ENCODE data around the gene CMIP.

The CMIP gene

GRCh38 chr16:81435567-81435966 lies 9.0 kb upstream of the CMIP start:
- Histone ChIP-seq H2AK5ac (ENCODE audit: low read length, severe bottlenecking) (no peak overlapping the region), H3K18ac (ENCODE audit: low read depth in 1 of 2, low read length in 2 of 2) (no peak overlapping the region), H3K14ac (ENCODE audit: low read length in 2 of 2) (no peak overlapping the region)

GRCh38 chr16:81436386-81436785 lies 8.2 kb upstream of the CMIP start:
- Histone ChIP-seq H4K8ac (ENCODE audit: low read length) (no peak overlapping the region), H3K18ac (ENCODE audit: low read depth in 1 of 2, low read length in 2 of 2) (no peak overlapping the region), H3K4me1 (ENCODE audit: control insufficient read depth, insufficient read depth, low read depth, low read length) (peaks cover 4% of the 10 kb centered on the region), H2AK5ac (ENCODE audit: low read length, severe bottlenecking) (no peak overlapping the region), H4K91ac (ENCODE audit: low read length) (no peak overlapping the region), H3K23ac (ENCODE audit: low read length in 2 of 2) (no peak overlapping the region), H3K4me2 (ENCODE audit: low read length, poor library complexity, severe bottlenecking) (no peak overlapping the region), H2AFZ (ENCODE audit: low read depth, low read length) (no peak overlapping the region), H3K14ac (ENCODE audit: low read length in 2 of 2) (no peak overlapping the region), H3K4me3 (ENCODE audit: insufficient read depth in 1 of 2, low read depth in 1 of 2, low read length in 2 of 2) (no peak overlapping the region), H3K9ac (ENCODE audit: low read length) (peak overlapping the region; percentile 21), H2BK120ac (ENCODE audit: low read depth, low read length) (no peak overlapping the region), H2BK15ac (ENCODE audit: low read depth, poor library complexity, severe bottlenecking) (no peak overlapping the region), H3K27me3 (ENCODE audit: control insufficient read depth in 1 of 2, insufficient read depth in 1 of 2, low read length in 2 of 2) (peaks cover 5 to 10% of the 10 kb centered on the region in 2 experiments), H3K4ac (ENCODE audit: low read depth in 1 of 2, low read length in 2 of 2) (no peak overlapping the region), H3K27ac (ENCODE audit: low read length, poor library complexity, severe bottlenecking) (no peak overlapping the region), H3K79me1 (replicated peaks; ENCODE audit: low read length, poor library complexity, severe bottlenecking) (no peaks in the 10 kb centered on the region), H2BK5ac (ENCODE audit: low read depth, low read length, poor library complexity, severe bottlenecking) (no peak overlapping the region), H2BK12ac (ENCODE audit: low read length in 2 of 2) (no peak overlapping the region), H3K9me3 (ENCODE audit: control insufficient read depth, low read length) (no peaks in the 10 kb centered on the region), H3K36me3 (ENCODE audit: control insufficient read depth in 1 of 2, insufficient read depth in 2 of 2, low read depth in 1 of 2, low read length in 2 of 2) (no peaks in the 10 kb centered on the region)
- 86% methylated on average over 4 of the region's 6 CpGs for WGBS
- no peak for DNase-seq

More at GRCh38 chr16:81435567-81435966, 9.0 kb upstream of the CMIP start:
- Histone ChIP-seq H3K79me1 (replicated peaks; ENCODE audit: low read length, poor library complexity, severe bottlenecking) (no peaks in the 10 kb centered on the region), H3K23ac (ENCODE audit: low read length in 2 of 2) (no peak overlapping the region), H3K4me3 (ENCODE audit: insufficient read depth in 1 of 2, low read depth in 1 of 2, low read length in 2 of 2) (no peak overlapping the region), H2BK5ac (ENCODE audit: low read depth, low read length, poor library complexity, severe bottlenecking) (no peak overlapping the region), H3K27me3 (ENCODE audit: control insufficient read depth in 1 of 2, insufficient read depth in 1 of 2, low read length in 2 of 2) (peaks cover 0 to 2% of the 10 kb centered on the region in 2 experiments), H3K9ac (ENCODE audit: low read length) (no peak overlapping the region), H2BK15ac (ENCODE audit: low read depth, poor library complexity, severe bottlenecking) (no peak overlapping the region), H3K4ac (ENCODE audit: low read depth in 1 of 2, low read length in 2 of 2) (no peak overlapping the region), H2AFZ (ENCODE audit: low read depth, low read length) (no peak overlapping the region), H3K4me2 (ENCODE audit: low read length, poor library complexity, severe bottlenecking) (no peak overlapping the region), H4K91ac (ENCODE audit: low read length) (no peak overlapping the region), H3K27ac (ENCODE audit: low read length, poor library complexity, severe bottlenecking) (no peak overlapping the region), H3K9me3 (ENCODE audit: control insufficient read depth, low read length) (no peaks in the 10 kb centered on the region), H3K4me1 (ENCODE audit: control insufficient read depth, insufficient read depth, low read depth, low read length) (peaks cover 4% of the 10 kb centered on the region), H4K8ac (ENCODE audit: low read length) (no peak overlapping the region), H3K36me3 (ENCODE audit: control insufficient read depth in 1 of 2, insufficient read depth in 2 of 2, low read depth in 1 of 2, low read length in 2 of 2) (no peaks in the 10 kb centered on the region), H2BK120ac (ENCODE audit: low read depth, low read length) (no peak overlapping the region), H2BK12ac (ENCODE audit: low read length in 2 of 2) (no peak overlapping the region)
- 86% methylated on average over 2 of the region's 2 CpGs for WGBS
- DNase-seq: no peak

GRCh38 chr16:81437865-81438264 lies 6.7 kb upstream of the CMIP start:
- H4K8ac ChIP-seq (ENCODE audit: low read length): no peak overlapping the region
- no peak overlapping the region for H2BK120ac ChIP-seq (ENCODE audit: low read depth, low read length)
- no peak overlapping the region for H3K4ac ChIP-seq (ENCODE audit: low read depth in 1 of 2, low read length in 2 of 2)
- H3K9me3 ChIP-seq (ENCODE audit: control insufficient read depth, low read length): no peaks in the 10 kb centered on the region
- H2BK15ac ChIP-seq (ENCODE audit: low read depth, poor library complexity, severe bottlenecking): no peak overlapping the region
- no peaks in the 10 kb centered on the region for H3K4me1 ChIP-seq (ENCODE audit: control insufficient read depth, insufficient read depth, low read depth, low read length)
- H3K9ac ChIP-seq (ENCODE audit: low read length): no peak overlapping the region
- no peaks in the 10 kb centered on the region for H3K79me1 ChIP-seq (replicated peaks; ENCODE audit: low read length, poor library complexity, severe bottlenecking)
- no peaks in the 10 kb centered on the region for H3K36me3 ChIP-seq (ENCODE audit: control insufficient read depth in 1 of 2, insufficient read depth in 2 of 2, low read depth in 1 of 2, low read length in 2 of 2)
- H4K91ac ChIP-seq (ENCODE audit: low read length): no peak overlapping the region
- no peak overlapping the region for H3K14ac ChIP-seq (ENCODE audit: low read length in 2 of 2)
- no peak overlapping the region for H2BK5ac ChIP-seq (ENCODE audit: low read depth, low read length, poor library complexity, severe bottlenecking)
- H3K4me2 ChIP-seq (ENCODE audit: low read length, poor library complexity, severe bottlenecking): no peak overlapping the region
- H3K27ac ChIP-seq (ENCODE audit: low read length, poor library complexity, severe bottlenecking): no peak overlapping the region
- DNase-seq: no peak
- no peak overlapping the region for H2AK5ac ChIP-seq (ENCODE audit: low read length, severe bottlenecking)
- H3K23ac ChIP-seq (ENCODE audit: low read length in 2 of 2): no peak overlapping the region
- no peak overlapping the region for H3K4me3 ChIP-seq (ENCODE audit: insufficient read depth in 1 of 2, low read depth in 1 of 2, low read length in 2 of 2)
- no peak overlapping the region for H3K18ac ChIP-seq (ENCODE audit: low read depth in 1 of 2, low read length in 2 of 2)
- H2BK12ac ChIP-seq (ENCODE audit: low read length in 2 of 2): no peak overlapping the region
- 85% methylated on average over 8 of the region's 10 CpGs for WGBS
- no peak overlapping the region for H2AFZ ChIP-seq (ENCODE audit: low read depth, low read length)
- H3K27me3 ChIP-seq (ENCODE audit: control insufficient read depth in 1 of 2, insufficient read depth in 1 of 2, low read length in 2 of 2): peaks cover 19 to 24% of the 10 kb centered on the region in 2 experiments

- Histone ChIP-seq H2AFZ (ENCODE audit: low read depth, low read length) (no peak overlapping the region), H3K4me3 (ENCODE audit: insufficient read depth in 1 of 2, low read depth in 1 of 2, low read length in 2 of 2) (no peak overlapping the region), H2BK12ac (ENCODE audit: low read length in 2 of 2) (no peak overlapping the region), H2AK5ac (ENCODE audit: low read length, severe bottlenecking) (no peak overlapping the region), H2BK15ac (ENCODE audit: low read depth, poor library complexity, severe bottlenecking) (no peak overlapping the region), H3K36me3 (ENCODE audit: control insufficient read depth in 1 of 2, insufficient read depth in 2 of 2, low read depth in 1 of 2, low read length in 2 of 2) (no peaks in the 10 kb centered on the region), H3K27me3 (ENCODE audit: control insufficient read depth in 1 of 2, insufficient read depth in 1 of 2, low read length in 2 of 2) (peaks cover 24 to 26% of the 10 kb centered on the region in 2 experiments), H3K27ac (ENCODE audit: low read length, poor library complexity, severe bottlenecking) (no peak overlapping the region), H3K9me3 (ENCODE audit: control insufficient read depth, low read length) (no peaks in the 10 kb centered on the region), H2BK120ac (ENCODE audit: low read depth, low read length) (no peak overlapping the region), H3K18ac (ENCODE audit: low read depth in 1 of 2, low read length in 2 of 2) (no peak overlapping the region), H4K8ac (ENCODE audit: low read length) (no peak overlapping the region), H3K4me1 (ENCODE audit: control insufficient read depth, insufficient read depth, low read depth, low read length) (peaks cover 5% of the 10 kb centered on the region), H2BK5ac (ENCODE audit: low read depth, low read length, poor library complexity, severe bottlenecking) (no peak overlapping the region), H3K23ac (ENCODE audit: low read length in 2 of 2) (no peak overlapping the region), H4K91ac (ENCODE audit: low read length) (no peak overlapping the region), H3K4ac (ENCODE audit: low read depth in 1 of 2, low read length in 2 of 2) (no peak overlapping the region), H3K14ac (ENCODE audit: low read length in 2 of 2) (no peak overlapping the region), H3K79me1 (replicated peaks; ENCODE audit: low read length, poor library complexity, severe bottlenecking) (peaks cover 2% of the 10 kb centered on the region), H3K9ac (ENCODE audit: low read length) (no peak overlapping the region), H3K4me2 (ENCODE audit: low read length, poor library complexity, severe bottlenecking) (no peak overlapping the region)
- 85% methylated on average over 21 of the region's 21 CpGs for WGBS
- DNase-seq: no peak
Observed at GRCh38 chr16:81440888-81441761, 3.5 kb upstream of the CMIP start.
